CD4-positive, CD25-positive, alpha-beta regulatory T cell (primary cell): ENCODE results near the gene USP7. TPM values are rescaled to one million over a fixed set of nuclear protein-coding genes. Genes with fewer than 3 reads are reported as not detected.
"Not testable (repeated sequence)": the region's sequence is repeated elsewhere in the genome, so short reads cannot be mapped to it uniquely, and the experiment has no call there.

Source experiments
- ATAC-seq, 2 donors: fragments of 150-1000 bp; cut with Tn5 transposase; one replicate each; pipeline ENCODE4 v1.10.0; 2021; ENCODE audit warnings: low read depth in 2 of 2, moderate number of reproducible peaks in 2 of 2, moderate library complexity in 1 of 2
- DNase-seq, 3 donors: peaks; one replicate each; pipeline versions ENCODE4 v3.0.0 to v3.0.0-alpha.2; 2012 to 2022; ENCODE audit warnings: mixed read lengths in 1 of 3
- H3K27ac ChIP-seq: one replicate; pipeline ENCODE4 v1.7.0; 2013; ENCODE audit warnings: mild to moderate bottlenecking, low read length; ENCODE audit not compliant: insufficient read depth, poor library complexity, severe bottlenecking
- H3K27me3 ChIP-seq: one replicate; pipeline ENCODE4 v1.7.0; 2013; ENCODE audit warnings: low read length; ENCODE audit not compliant: control insufficient read depth, insufficient read depth
- H3K36me3 ChIP-seq: one replicate; pipeline ENCODE4 v1.7.0; 2013; ENCODE audit warnings: mild to moderate bottlenecking, low read length, moderate library complexity; ENCODE audit not compliant: control insufficient read depth, insufficient read depth
- H3K4me1 ChIP-seq: 2 replicates; pipeline ENCODE4 v1.7.0; 2013; ENCODE audit warnings: mild to moderate bottlenecking, low read length; ENCODE audit not compliant: insufficient read depth, control insufficient read depth, poor library complexity, severe bottlenecking
- H3K4me3 ChIP-seq: one replicate; pipeline ENCODE4 v1.7.0; 2013; ENCODE audit warnings: low read depth, mild to moderate bottlenecking, low read length, moderate library complexity
- H3K9me3 ChIP-seq, 2 experiments: 1 replicate in 1 of 2; 2 replicates in 1 of 2; pipeline ENCODE4 v1.7.0; 2013; ENCODE audit warnings: low read length in 2 of 2, mild to moderate bottlenecking in 1 of 2, moderate library complexity in 1 of 2; ENCODE audit not compliant: control insufficient read depth in 2 of 2
- H3K27ac Mint-ChIP-seq, 3 donors: one replicate each; pipeline ENCODE4 v1.8.0; 2020 to 2022; ENCODE audit warnings: mild to moderate bottlenecking in 3 of 3, mixed read lengths in 3 of 3, moderate library complexity in 2 of 3
- H3K27me3 Mint-ChIP-seq: one replicate; pipeline ENCODE4 v1.8.0; 2022; ENCODE audit warnings: mild to moderate bottlenecking, mixed read lengths
- H3K36me3 Mint-ChIP-seq: one replicate; pipeline ENCODE4 v1.8.0; 2020; ENCODE audit warnings: mixed read lengths
- H3K4me1 Mint-ChIP-seq, 4 donors: one replicate each; pipeline ENCODE4 v1.8.0; 2020 to 2022; ENCODE audit warnings: mixed read lengths in 4 of 4, mild to moderate bottlenecking in 1 of 4
- H3K4me3 Mint-ChIP-seq, 4 donors: one replicate each; pipeline ENCODE4 v1.8.0; 2020 to 2022; ENCODE audit warnings: mild to moderate bottlenecking in 4 of 4, mixed read lengths in 4 of 4, moderate library complexity in 3 of 4
- H3K9me3 Mint-ChIP-seq, 7 donors: one replicate each; pipeline ENCODE4 v1.8.0; 2020 to 2022; ENCODE audit warnings: mixed read lengths in 7 of 7, mild to moderate bottlenecking in 3 of 7, moderate library complexity in 2 of 7
- polyA plus RNA-seq, 4 donors: library from polyadenylated mRNA; unstranded; fragments of 300-500 nt; fragmentation: Illumina TruSeq; gene quantifications; one replicate each; pipeline ENCODE4 v1.2.3, GENCODE V29; 2021
- total RNA-seq: library from RNA; stranded (reverse); gene quantifications from one replicate; pipeline ENCODE4 v1.2.3, GENCODE V29; 2022

USP7 gene
- total and polyA plus RNA-seq, 5 donors from 2014 or later, result 6.8 to 296 (median 7.1) TPM

GRCh38 chr16:8971416-8971815 is 7.7 kb upstream of the USP7 start:
- Histone ChIP-seq H3K4me1 (no peaks in the 10 kb centered on the region), H3K27ac (no peak overlapping the region), H3K27me3 (peaks cover 5% of the 10 kb centered on the region), H3K36me3 (no peaks in the 10 kb centered on the region), H3K9me3 (no peaks in the 10 kb centered on the region), H3K4me3 (no peak overlapping the region)
- peaks cover 0 to 1% (median 0%) of the 10 kb centered on the region in 7 donors for H3K9me3 Mint-ChIP-seq
- ATAC-seq (no peak), DNase-seq (no peak)
- peaks cover 0 to 5% (median 1%) of the 10 kb centered on the region in 4 donors for H3K4me1 Mint-ChIP-seq
- H3K4me3 Mint-ChIP-seq, result no peak overlapping the region
- H3K36me3 Mint-ChIP-seq, result no peaks in the 10 kb centered on the region
- peaks cover 30% of the 10 kb centered on the region for H3K27me3 Mint-ChIP-seq
- H3K27ac Mint-ChIP-seq, result no peak overlapping the region

GRCh38 chr16:8969202-8969897 is 5.6 kb upstream of the USP7 start:
- H3K4me3 ChIP-seq, H3K4me1 Mint-ChIP-seq, H3K36me3 ChIP-seq, H3K4me3 Mint-ChIP-seq, H3K9me3 Mint-ChIP-seq, H3K27ac Mint-ChIP-seq, H3K27ac ChIP-seq, H3K27me3 ChIP-seq, ATAC-seq, DNase-seq, H3K9me3 ChIP-seq, H3K4me1 ChIP-seq, H3K36me3 Mint-ChIP-seq: not testable (repeated sequence)
- peaks cover 26% of the 10 kb centered on the region for H3K27me3 Mint-ChIP-seq

GRCh38 chr16:8968054-8968453 is 4.3 kb upstream of the USP7 start:
- H3K36me3 Mint-ChIP-seq, H3K27me3 ChIP-seq, H3K4me3 Mint-ChIP-seq, H3K27ac Mint-ChIP-seq, H3K9me3 Mint-ChIP-seq, ATAC-seq, H3K9me3 ChIP-seq, H3K4me1 ChIP-seq, H3K36me3 ChIP-seq, DNase-seq, H3K27ac ChIP-seq, H3K4me3 ChIP-seq: not testable (repeated sequence)
- Mint-ChIP-seq H3K27me3 (peaks cover 22% of the 10 kb centered on the region), H3K4me1 (peaks cover 0 to 11% (median 2%) of the 10 kb centered on the region in 4 donors)

- no peaks in the 10 kb centered on the region for H3K36me3 ChIP-seq
- H3K4me3 Mint-ChIP-seq, result peak overlapping the region in 2 of 4 donors; percentile 16 to 83
- no peaks in the 10 kb centered on the region for H3K9me3 ChIP-seq
- peaks cover 2% of the 10 kb centered on the region for H3K36me3 Mint-ChIP-seq
- H3K4me1 ChIP-seq, result peaks cover 9% of the 10 kb centered on the region
- H3K4me3 ChIP-seq, result no peak overlapping the region
- H3K27ac ChIP-seq, result no peak overlapping the region
- H3K27ac Mint-ChIP-seq, result no peak overlapping the region
- peaks cover 18% of the 10 kb centered on the region for H3K27me3 Mint-ChIP-seq
- DNase-seq (no peak), ATAC-seq (no peak)
- no peaks in the 10 kb centered on the region for H3K27me3 ChIP-seq
- H3K4me1 Mint-ChIP-seq, result peaks cover under 1 to 13% (median 5%) of the 10 kb centered on the region in 4 donors
- peaks cover 0 to 2% (median 0%) of the 10 kb centered on the region in 7 donors for H3K9me3 Mint-ChIP-seq
These were observed 3.6 kb upstream of the USP7 start for GRCh38 chr16:8967132-8967821.

GRCh38 chr16:8966817-8967131 is 3.1 kb upstream of the USP7 start:
- Mint-ChIP-seq H3K36me3 (peaks cover 5% of the 10 kb centered on the region), H3K27me3 (peaks cover 17% of the 10 kb centered on the region), H3K9me3 (peaks cover 0 to 2% (median 0%) of the 10 kb centered on the region in 7 donors), H3K27ac (no peak overlapping the region), H3K4me1 (peaks cover 5 to 18% (median 8%) of the 10 kb centered on the region in 4 donors), H3K4me3 (peak overlapping the region in 3 of 4 donors; percentile 16 to 83 (median 51))
- Histone ChIP-seq H3K9me3 (no peaks in the 10 kb centered on the region), H3K4me3 (no peak overlapping the region), H3K27me3 (no peaks in the 10 kb centered on the region), H3K36me3 (no peaks in the 10 kb centered on the region), H3K27ac (no peak overlapping the region), H3K4me1 (peaks cover 14% of the 10 kb centered on the region)
- DNase-seq (no peak), ATAC-seq (no peak)

- peaks cover 37% of the 10 kb centered on the region for H3K4me1 ChIP-seq
- H3K27ac ChIP-seq, result peak overlapping the region; percentile 63
- Mint-ChIP-seq H3K27ac (peak overlapping the region; percentile 20 to 82 (median 49)), H3K9me3 (peaks cover 0 to 2% (median 0%) of the 10 kb centered on the region in 7 donors), H3K4me1 (peaks cover 16 to 41% (median 27%) of the 10 kb centered on the region in 4 donors), H3K4me3 (peak overlapping the region; percentile 83 to 89 (median 84)), H3K36me3 (peaks cover 5% of the 10 kb centered on the region), H3K27me3 (peaks cover 7% of the 10 kb centered on the region)
- DNase-seq (no peak), ATAC-seq (no peak)
- no peaks in the 10 kb centered on the region for H3K27me3 ChIP-seq
- H3K36me3 ChIP-seq, result no peaks in the 10 kb centered on the region
- H3K4me3 ChIP-seq, result peak overlapping the region; percentile 45
- no peaks in the 10 kb centered on the region for H3K9me3 ChIP-seq
These were observed 756 bp upstream of the USP7 start for GRCh38 chr16:8964462-8964861.

GRCh38 chr16:8963010-8963820 is 491 bp downstream of the USP7 start:
- Mint-ChIP-seq H3K27ac (peak overlapping the region in 1 of 3 donors; percentile 96), H3K9me3 (peaks cover 0 to 2% (median 0%) of the 10 kb centered on the region in 7 donors), H3K27me3 (peaks cover 7% of the 10 kb centered on the region), H3K36me3 (peaks cover 5% of the 10 kb centered on the region), H3K4me1 (peaks cover 28 to 53% (median 39%) of the 10 kb centered on the region in 4 donors), H3K4me3 (peak overlapping the region in 3 of 4 donors; percentile 72 to 91 (median 76))
- H3K27me3 ChIP-seq, result no peaks in the 10 kb centered on the region
- H3K4me1 ChIP-seq, result peaks cover 49% of the 10 kb centered on the region
- H3K4me3 ChIP-seq, result peak overlapping the region; percentile 86
- ATAC-seq (no peak), DNase-seq (peak in 2 of 3 donors; percentile 20 to 33)
- peak overlapping the region; percentile 86 for H3K27ac ChIP-seq
- no peaks in the 10 kb centered on the region for H3K9me3 ChIP-seq
- no peaks in the 10 kb centered on the region for H3K36me3 ChIP-seq
